GM18858 (cell line): ENCODE results near the gene WNT3A.

Experiments
- ATAC-seq: cut with Tn5 transposase; IDR thresholded peaks from one replicate; pipeline ENCODE4 v1.9.1; 2021; ENCODE audit not compliant: unreplicated experiment

WNT3A gene

GRCh38 chr1:228048659-228049298, 42.0 kb downstream of the WNT3A start:
- ATAC-seq: no peak

DNA sequence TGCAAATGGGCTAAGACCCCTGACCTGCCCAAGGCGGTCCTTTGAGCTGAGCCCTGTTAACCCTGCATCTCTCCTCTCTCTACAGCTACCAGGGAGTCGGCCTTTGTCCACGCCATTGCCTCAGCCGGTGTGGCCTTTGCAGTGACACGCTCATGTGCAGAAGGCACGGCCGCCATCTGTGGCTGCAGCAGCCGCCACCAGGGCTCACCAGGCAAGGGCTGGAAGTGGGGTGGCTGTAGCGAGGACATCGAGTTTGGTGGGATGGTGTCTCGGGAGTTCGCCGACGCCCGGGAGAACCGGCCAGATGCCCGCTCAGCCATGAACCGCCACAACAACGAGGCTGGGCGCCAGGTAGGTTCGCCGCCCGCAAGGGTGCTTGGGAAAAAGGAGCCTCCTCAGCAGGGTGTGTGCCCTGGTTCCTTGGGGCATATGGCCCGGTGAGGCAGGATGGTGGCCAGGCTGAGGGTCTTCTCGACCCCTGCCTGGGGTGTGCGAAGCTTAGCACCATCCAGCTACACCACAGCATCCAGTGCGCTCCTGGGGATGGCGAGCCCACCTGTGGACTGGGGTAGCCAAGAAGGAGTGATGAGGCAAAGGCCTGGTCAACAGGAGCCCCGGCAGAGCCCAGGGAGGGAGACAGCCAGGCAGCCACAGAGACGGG, 43.9 kb downstream of the WNT3A start:
- ATAC-seq: no peak

DNA sequence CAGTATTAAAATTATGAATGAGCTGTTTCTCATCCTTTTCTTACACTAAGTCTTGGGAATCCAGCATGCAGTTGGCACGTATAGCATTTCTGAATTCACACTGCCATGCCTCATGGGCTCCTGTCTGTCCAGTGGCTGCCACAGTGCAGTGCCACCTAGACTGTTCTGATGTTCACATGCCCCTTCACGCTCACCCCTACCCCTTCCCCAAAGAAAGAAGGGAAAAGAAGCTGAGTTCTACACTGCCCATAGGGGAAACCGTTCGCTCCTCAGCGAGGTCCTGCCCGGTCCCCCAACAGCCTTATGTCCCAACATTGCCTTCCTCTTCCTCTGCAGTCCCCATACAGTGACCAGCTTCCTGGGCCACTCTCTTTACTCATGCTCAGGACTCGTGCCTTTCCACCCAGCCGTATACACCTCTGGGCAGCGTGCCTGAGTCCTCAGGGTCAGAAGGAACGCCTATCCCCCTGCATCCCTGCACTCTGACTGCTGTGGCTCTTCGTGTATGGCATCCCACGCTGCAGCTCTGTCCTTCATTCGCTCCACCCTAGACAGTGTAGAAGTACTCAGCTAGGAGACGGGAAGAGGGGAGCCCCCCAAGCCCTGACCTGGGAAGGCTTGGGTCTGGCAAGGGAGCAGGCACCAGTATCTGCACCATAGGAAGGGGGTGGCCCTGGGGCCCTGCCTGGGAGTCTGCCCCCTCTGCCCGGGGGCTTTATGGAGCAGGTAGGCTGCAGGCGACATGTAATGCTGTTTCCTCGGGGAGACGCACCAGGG, 51.6 kb downstream of the WNT3A start:
- no peak for ATAC-seq

DNA sequence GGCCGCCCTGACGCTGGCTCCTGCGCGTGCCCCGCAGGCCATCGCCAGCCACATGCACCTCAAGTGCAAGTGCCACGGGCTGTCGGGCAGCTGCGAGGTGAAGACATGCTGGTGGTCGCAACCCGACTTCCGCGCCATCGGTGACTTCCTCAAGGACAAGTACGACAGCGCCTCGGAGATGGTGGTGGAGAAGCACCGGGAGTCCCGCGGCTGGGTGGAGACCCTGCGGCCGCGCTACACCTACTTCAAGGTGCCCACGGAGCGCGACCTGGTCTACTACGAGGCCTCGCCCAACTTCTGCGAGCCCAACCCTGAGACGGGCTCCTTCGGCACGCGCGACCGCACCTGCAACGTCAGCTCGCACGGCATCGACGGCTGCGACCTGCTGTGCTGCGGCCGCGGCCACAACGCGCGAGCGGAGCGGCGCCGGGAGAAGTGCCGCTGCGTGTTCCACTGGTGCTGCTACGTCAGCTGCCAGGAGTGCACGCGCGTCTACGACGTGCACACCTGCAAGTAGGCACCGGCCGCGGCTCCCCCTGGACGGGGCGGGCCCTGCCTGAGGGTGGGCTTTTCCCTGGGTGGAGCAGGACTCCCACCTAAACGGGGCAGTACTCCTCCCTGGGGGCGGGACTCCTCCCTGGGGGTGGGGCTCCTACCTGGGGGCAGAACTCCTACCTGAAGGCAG, 52.3 kb downstream of the WNT3A start:
- ATAC-seq: no peak

- ATAC-seq: no peak
These were observed 53.0 kb downstream of the WNT3A start for GRCh38 chr1:228059634-228060457.

DNA sequence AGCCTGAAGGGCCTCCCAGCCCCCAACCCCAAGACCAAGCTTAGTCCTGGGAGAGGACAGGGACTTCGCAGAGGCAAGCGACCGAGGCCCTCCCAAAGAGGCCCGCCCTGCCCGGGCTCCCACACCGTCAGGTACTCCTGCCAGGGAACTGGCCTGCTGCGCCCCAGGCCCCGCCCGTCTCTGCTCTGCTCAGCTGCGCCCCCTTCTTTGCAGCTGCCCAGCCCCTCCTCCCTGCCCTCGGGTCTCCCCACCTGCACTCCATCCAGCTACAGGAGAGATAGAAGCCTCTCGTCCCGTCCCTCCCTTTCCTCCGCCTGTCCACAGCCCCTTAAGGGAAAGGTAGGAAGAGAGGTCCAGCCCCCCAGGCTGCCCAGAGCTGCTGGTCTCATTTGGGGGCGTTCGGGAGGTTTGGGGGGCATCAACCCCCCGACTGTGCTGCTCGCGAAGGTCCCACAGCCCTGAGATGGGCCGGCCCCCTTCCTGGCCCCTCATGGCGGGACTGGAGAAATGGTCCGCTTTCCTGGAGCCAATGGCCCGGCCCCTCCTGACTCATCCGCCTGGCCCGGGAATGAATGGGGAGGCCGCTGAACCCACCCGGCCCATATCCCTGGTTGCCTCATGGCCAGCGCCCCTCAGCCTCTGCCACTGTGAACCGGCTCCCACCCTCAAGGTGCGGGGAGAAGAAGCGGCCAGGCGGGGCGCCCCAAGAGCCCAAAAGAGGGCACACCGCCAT, 53.8 kb downstream of the WNT3A start:
- no peak for ATAC-seq

DNA sequence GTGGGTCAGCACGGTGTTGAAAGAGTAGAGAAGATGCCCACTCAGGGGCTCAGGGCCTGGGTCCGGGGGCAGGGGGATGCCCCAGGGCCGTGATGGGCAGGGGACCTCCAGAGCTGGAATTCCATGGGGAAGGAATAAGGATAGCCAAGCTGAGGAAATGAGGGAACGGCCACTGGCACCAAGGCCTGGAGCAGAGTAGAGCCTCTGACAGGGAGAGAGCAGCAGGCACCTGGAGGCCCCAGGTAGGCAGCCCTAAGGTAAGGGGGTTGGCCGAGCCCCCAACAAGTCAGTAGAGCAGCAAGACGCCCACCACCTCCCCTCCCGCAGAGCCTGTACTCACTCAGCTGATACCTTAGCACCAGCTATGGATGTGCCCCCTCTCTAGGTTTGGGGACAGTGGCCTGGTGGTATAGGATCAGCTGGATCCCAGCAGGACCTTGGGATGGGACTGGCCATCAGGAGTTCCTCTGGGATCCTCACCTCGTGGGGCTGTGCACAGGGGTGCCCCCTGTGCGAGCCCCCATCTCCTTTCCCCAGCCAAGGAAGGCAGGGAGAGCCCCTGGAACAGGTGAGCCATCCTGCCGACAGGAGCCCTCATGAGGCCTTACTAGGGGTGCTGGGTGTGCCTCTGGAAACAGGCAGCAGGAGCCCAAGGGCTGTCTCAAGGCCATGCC, 54.8 kb downstream of the WNT3A start:
- ATAC-seq: no peak

DNA sequence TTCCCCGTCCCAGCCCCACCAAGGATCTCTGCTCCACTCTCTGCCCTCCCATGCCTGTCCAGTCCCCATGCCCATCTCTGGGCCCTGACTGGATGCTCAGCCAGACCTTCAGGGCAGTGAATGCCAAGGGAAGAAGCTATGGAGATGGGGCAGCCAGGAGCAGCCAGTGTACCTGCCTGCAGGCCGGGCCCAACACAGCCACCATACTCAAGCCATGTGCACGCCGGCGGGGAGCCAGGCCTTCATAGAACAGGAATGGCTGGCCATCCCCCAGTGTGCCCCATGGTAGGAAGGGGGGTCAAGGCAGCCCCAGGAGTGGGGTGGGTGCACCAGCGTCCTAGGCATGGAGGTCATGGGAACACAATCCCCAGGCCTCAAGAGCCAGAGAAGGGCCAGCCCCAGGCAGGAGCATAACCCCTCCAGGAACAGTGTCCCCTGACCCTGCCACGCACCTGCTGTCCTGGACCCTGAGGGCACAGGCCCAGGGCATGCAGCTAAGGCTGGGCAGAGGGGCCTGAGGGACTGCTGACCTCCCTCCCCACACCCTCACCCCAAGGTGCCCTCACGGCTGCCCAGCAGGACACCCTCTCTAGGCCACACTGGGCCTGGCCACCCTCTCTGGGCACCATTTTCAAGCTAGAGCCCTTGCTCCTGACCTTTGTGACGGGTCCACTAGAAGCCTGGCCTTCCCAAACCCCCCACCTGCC, 55.4 kb downstream of the WNT3A start:
- ATAC-seq: no peak

DNA sequence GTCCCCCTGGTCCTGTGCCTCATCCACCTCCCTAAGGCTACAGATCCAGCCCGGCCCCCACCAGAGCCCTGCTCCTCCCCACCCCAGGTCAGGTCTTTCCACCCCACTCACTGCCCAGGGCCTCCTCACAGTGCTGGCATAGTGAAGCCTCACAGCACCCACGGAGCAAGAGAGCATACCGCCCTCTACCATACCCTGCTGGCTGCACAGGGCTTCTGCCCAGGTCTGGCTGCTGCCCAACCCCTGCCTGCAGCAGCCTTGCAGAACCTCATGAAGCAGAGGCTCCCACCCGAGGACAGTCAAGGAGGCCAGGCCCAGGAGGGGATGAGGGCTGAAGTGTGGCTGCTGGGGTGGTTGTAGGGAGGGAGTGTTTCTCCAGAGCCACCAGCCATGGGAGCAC, 56.0 kb downstream of the WNT3A start:
- no peak for ATAC-seq

DNA sequence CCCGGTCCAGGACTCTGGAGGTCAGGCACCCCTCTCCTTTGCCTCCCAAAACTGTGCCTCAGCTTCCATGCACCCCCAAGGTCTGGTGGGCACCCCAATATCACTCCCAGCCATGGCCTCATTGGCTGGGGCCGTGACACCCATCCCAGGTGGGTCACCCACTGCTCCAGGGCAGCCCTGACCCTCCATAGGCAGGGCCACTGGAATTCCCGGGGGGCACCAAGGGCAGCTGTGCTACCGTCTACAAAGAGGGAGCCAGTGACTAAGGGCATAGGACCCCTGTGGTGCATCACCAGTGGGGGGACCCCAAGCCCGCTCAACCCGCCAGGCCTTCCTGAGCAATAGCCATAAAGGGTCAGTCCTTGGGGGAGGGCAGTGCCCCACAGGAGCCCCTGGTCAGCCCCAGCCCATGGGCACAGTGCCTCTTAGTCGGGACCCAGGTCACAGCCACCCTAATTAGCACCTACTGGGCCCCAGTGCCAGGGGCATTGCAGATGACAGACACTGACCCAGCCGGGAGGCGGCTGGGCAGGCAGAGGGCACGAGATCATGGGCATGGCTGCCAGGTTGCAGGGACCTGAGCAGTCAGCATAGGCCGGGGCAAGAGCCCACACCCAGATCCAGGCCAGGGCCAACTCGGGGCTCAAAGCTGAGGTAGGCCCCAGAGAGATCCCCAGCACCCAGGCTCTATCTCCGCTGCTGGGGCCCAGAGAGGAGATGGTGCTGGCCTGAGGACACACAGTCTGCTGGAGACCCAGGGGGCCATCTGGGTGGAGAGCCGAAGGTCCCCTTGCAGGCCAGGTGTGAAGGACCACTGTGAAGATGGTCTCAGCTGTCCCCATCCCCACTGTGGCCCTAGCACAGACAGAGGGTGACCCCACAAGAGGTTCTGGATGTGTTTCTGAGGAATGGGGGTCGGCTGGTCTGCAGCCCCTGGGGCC, 56.7 kb downstream of the WNT3A start:
- ATAC-seq: no peak

DNA sequence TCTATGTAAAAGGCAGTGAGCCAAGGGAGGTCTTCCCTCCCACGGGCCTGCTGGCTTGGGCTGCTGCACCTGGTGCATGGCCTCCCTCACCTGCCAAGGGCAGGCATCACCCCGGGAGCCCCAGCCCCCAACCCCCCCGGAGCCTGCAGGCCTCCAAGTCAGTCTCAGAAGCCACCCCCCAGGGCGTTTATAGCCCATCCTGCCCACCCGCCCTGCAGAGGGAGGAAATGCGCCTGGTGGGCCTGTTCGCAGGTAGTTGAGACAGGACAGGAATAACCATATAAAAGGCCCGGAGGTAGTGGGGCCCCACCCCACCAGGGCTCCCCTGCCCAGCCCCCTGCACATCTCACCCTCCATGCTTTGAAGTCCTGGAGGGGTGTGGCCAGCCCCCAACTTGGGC, 57.5 kb downstream of the WNT3A start:
- no peak for ATAC-seq

DNA sequence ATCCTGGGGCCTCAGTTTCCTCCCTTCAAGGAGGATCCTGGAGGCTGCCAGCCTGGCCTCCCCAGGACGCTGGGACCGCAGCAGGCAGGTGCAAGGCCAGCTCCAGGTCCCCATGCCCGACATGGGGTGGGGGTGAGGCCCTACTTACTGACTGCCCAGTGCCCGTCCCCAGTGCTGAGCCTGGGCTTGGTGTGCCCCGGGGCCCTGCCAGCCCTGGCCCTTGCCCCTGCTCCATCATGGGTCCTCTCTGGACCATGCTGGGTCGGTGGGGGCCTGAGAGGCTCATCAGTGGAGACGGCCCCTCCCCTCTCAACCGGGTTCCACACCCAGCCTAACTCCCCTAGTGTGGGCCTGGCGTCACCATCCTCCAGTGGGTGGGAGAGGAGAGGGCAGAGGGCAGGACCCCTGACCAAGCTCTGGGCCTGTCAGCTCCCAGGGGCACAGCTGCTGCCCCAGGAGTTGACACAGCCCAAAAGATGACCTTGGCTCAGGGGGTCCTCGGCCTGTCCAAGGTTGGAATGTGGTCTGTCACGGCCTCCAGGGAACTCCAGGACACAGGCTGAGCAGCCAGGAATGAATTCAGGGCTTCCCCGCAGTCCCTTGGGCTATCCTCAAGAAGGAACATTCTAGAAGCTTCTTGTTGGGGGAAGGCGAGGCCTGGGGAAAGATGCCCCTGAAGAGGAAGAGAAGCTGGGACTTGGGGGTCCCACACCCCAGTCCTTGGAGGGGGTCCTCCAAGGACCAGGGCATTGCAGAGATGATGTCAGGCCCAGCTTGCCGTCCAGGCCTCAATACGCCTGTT, 58.1 kb downstream of the WNT3A start:
- no peak for ATAC-seq

GRCh38 chr1:228065543-228066347, 58.9 kb downstream of the WNT3A start:
- no peak for ATAC-seq

DNA sequence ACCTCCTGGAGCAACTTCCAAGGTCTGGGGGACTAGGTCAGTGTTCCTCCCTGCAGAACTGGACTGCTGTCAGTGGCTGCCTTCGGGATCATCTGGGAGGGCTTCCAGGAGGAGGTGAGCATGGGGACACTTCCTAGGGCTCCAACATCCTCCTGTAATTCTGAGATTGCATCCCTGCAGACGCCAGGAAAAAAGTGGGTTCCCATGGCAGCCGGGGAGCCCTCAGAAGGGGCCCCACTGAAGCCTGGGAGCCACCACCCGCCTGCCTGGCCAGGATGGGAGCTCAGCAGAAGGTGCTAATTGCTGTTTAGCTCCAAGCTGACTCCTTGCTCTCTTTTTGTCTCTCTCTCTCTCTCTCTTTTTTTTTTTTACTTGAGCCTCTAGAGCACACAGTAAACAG, 59.6 kb downstream of the WNT3A start:
- no peak for ATAC-seq

DNA sequence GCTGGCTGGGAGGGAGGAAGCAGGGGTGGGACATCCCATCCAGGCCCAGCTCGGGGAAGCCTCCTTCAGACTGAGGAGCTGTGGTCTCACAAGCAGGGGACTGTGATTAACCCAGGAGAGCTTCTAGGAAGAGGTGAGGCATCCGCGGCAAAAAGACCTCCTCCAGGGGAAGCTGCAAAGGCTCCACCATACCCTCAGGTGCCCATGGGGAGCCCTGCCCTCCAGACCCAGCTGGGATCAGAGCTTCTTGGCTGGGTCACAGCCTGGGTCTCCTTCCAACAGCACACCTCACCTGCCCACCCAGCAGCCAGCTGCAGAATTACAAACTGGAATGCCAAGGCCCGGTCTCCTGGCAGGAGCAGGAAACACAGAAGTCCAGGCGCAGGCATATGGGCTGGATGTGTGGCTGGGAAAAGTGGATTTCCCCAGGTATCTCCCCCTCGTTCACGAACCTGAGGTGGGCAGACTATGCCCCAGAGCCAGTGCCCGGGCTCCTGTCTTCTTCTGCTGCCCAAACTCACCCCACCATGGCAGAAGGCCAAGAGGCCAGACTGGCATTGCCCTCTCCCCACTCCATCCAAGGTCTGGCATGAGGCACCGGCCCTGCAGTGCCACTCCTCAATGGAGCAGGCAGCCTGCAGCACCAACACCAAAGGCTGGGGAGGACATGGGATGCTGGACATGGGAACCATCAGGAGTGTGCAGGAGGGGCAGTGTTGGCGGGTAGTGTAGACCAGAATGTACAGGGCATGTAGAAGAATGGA, 60.3 kb downstream of the WNT3A start:
- no peak for ATAC-seq
